GM13977 (cell line): ENCODE data around the gene DIAPH1.

Experiments used
- DNase-seq: peaks from one replicate; pipeline ENCODE4 v3.0.0; 2012; ENCODE audit warnings: low spot score
- in situ Hi-C: fragments of 300-500 bp; cut with MboI; formaldehyde crosslinking; loops from one replicate; pipeline ENCODE4 v1.12.0; 2022; ENCODE audit warnings: low sequenced_read_pairs, low pct_unique_long_range_greater_than_20kb, mixed read lengths, inconsistent platforms; ENCODE audit not compliant: unreplicated experiment
- TF ChIP-seq, protein P1 (sequence below): IDR thresholded peaks from 2 replicates; pipeline ENCODE4 v1.5.1; 2012; ENCODE audit warnings: mild to moderate bottlenecking, control low read depth; ENCODE audit not compliant: insufficient read depth; ENCODE audit errors: extremely low read depth, missing control alignments

Gene DIAPH1

DNA sequence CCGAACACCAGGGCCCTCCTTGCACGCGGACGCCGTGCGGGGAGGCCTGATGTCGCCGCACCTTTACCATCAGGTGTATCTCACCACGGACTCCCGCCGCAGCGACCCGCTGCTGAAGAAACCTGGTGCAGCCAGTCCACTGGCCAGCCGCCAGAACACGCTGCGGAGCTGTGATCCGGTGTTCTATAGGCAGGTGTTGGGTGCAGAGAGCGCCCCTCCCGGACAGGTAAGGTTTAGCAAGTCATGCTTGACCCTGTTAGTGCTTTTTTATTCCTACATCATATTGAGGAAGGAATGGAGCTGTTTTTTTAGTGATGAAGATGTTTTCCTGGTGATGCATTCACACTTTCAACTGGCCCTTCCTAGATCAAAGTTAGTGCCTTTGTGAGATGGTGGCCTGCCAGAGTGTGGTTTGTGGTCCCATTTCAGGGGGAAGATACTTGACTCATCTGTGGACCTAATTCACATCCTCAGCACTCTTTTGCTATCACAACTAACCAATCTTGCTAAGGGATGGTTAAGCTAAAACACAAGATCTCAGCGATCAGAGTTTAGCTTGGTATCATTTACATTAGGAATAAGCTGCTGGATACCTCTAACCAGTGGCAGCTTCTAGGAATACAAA, 140.4 kb downstream of the DIAPH1 start:
- in situ Hi-C loops: no loop called here
- no peak for DNase-seq
- TF ChIP-seq, protein P1, sequence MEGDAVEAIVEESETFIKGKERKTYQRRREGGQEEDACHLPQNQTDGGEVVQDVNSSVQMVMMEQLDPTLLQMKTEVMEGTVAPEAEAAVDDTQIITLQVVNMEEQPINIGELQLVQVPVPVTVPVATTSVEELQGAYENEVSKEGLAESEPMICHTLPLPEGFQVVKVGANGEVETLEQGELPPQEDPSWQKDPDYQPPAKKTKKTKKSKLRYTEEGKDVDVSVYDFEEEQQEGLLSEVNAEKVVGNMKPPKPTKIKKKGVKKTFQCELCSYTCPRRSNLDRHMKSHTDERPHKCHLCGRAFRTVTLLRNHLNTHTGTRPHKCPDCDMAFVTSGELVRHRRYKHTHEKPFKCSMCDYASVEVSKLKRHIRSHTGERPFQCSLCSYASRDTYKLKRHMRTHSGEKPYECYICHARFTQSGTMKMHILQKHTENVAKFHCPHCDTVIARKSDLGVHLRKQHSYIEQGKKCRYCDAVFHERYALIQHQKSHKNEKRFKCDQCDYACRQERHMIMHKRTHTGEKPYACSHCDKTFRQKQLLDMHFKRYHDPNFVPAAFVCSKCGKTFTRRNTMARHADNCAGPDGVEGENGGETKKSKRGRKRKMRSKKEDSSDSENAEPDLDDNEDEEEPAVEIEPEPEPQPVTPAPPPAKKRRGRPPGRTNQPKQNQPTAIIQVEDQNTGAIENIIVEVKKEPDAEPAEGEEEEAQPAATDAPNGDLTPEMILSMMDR: peak; percentile 22

DNA sequence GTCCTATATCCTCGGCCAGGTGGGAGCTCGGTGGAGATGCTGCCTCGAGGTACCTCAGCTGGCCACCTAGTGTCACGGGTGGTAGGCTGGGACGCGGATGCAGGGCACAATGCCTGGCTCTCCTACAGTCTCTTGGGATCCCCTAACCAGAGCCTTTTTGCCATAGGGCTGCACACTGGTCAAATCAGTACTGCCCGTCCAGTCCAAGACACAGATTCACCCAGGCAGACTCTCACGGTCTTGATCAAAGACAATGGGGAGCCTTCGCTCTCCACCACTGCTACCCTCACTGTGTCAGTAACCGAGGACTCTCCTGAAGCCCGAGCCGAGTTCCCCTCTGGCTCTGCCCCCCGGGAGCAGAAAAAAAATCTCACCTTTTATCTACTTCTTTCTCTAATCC, 141.0 kb downstream of the DIAPH1 start:
- in situ Hi-C loops: no loop called here
- TF ChIP-seq, protein P1: no peak
- DNase-seq: no peak

DNA sequence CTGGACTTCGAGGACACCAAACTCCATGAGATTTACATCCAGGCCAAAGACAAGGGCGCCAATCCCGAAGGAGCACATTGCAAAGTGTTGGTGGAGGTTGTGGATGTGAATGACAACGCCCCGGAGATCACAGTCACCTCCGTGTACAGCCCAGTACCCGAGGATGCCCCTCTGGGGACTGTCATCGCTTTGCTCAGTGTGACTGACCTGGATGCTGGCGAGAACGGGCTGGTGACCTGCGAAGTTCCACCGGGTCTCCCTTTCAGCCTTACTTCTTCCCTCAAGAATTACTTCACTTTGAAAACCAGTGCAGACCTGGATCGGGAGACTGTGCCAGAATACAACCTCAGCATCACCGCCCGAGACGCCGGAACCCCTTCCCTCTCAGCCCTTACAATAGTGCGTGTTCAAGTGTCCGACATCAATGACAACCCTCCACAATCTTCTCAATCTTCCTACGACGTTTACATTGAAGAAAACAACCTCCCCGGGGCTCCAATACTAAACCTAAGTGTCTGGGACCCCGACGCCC, 141.7 kb downstream of the DIAPH1 start:
- TF ChIP-seq, protein P1: no peak
- DNase-seq: no peak
- in situ Hi-C loops: no loop called here

DNA sequence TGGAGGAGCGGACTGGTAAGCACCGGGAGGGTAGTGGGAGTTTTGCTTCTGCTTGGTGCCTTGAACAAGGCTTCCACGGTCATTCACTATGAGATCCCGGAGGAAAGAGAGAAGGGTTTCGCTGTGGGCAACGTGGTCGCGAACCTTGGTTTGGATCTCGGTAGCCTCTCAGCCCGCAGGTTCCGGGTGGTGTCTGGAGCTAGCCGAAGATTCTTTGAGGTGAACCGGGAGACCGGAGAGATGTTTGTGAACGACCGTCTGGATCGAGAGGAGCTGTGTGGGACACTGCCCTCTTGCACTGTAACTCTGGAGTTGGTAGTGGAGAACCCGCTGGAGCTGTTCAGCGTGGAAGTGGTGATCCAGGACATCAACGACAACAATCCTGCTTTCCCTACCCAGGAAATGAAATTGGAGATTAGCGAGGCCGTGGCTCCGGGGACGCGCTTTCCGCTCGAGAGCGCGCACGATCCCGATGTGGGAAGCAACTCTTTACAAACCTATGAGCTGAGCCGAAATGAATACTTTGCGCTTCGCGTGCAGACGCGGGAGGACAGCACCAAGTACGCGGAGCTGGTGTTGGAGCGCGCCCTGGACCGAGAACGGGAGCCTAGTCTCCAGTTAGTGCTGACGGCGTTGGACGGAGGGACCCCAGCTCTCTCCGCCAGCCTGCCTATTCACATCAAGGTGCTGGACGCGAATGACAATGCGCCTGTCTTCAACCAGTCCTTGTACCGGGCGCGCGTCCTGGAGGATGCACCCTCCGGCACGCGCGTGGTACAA, 142.5 kb downstream of the DIAPH1 start:
- peak; percentile 36 for DNase-seq
- in situ Hi-C loops: no loop called here
- TF ChIP-seq, protein P1: no peak

DNA sequence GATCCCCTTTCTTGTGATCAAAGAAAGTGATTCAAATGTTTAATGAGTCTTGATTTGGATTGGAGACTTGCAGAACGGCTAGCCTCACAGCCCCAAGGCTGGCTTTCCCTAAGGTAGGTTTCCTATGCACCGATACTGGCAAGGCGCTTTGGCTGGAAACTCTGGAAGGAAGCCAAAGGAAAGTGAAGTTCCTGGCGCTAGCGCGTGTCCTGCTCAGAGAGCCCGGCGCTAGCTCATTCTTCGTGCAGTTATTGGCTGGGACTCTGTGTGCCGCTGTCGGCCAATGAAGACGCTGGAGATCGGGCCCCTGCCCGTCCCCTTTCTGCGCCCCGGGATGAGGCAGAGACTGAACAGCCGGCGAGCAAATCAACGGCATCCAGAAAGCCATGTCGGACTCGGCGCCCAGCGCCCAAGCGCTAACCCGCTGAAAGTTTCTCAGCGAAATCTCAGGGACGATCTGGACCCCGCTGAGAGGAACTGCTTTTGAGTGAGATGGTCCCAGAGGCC, 143.1 kb downstream of the DIAPH1 start, which contains the start of gene PCDHGC3:
Gene PCDHGC3, plus strand, starts transcription at position 342 of the 507 bp plus-strand sequence. Its CDS starts 151 bp downstream, at position 493.
- in situ Hi-C loops: no loop called here
- TF ChIP-seq, protein P1: peak; percentile 80
- peak; percentile 84 for DNase-seq

DNA sequence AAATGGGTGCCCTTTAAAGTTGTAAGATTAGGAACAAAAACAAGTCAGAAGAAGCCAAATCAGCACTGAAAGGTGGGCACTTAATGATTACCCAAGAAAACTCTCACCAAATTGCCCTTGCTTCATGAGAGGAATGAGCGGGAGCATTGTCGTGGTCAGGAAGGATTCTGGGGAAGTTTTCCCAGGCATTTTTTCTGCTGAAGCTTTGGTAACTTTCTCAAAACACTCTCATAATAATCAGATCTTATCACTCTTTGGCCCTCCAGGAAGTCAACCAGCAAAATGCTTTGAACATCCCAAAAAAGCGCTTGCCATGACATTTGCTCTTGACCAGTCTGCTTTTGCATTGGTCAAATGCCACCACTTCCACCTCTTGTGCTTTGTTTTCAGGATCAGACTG, 153.4 kb downstream of the DIAPH1 start:
- TF ChIP-seq, protein P1: no peak
- DNase-seq: no peak
- in situ Hi-C loops: no loop called here
